ENCODE data around the gene GTF2F2.

GTF2F2 gene

GRCh38 chr13:45137526-45137925, 17.2 kb downstream of the GTF2F2 start:
- TF ChIP-seq CTCF (IDR thresholded peaks at IDR 0.05; ENCODE audit: low read depth, low read length) = no peak
- H3K4me3 ChIP-seq (replicated peaks in 1 of 2; ENCODE audit: low read depth in 2 of 2, low read length in 2 of 2) = no peak overlapping the region
- DNase-seq (ENCODE audit: low read depth in 2 of 2) = no peak

- no peak for DNase-seq (ENCODE audit: low read depth in 2 of 2)
- H3K4me3 ChIP-seq (replicated peaks in 1 of 2; ENCODE audit: low read depth in 2 of 2, low read length in 2 of 2) = no peak overlapping the region
- TF ChIP-seq CTCF (IDR thresholded peaks at IDR 0.05; ENCODE audit: low read depth, low read length) = no peak
These were observed 18.0 kb downstream of the GTF2F2 start for GRCh38 chr13:45138282-45138681.

GRCh38 chr13:45141369-45141768, 21.1 kb downstream of the GTF2F2 start:
- no peak for TF ChIP-seq CTCF (IDR thresholded peaks at IDR 0.05; ENCODE audit: low read depth, low read length)
- no peak overlapping the region for H3K4me3 ChIP-seq (replicated peaks in 1 of 2; ENCODE audit: low read depth in 2 of 2, low read length in 2 of 2)
- no peak for DNase-seq (ENCODE audit: low read depth in 2 of 2)

GRCh38 chr13:45142440-45143345, 22.4 kb downstream of the GTF2F2 start:
- TF ChIP-seq CTCF (IDR thresholded peaks at IDR 0.05; ENCODE audit: low read depth, low read length) = no peak
- no peak for DNase-seq (ENCODE audit: low read depth in 2 of 2)
- H3K4me3 ChIP-seq (replicated peaks in 1 of 2; ENCODE audit: low read depth in 2 of 2, low read length in 2 of 2) = no peak overlapping the region

GRCh38 chr13:45143346-45143751, 23.0 kb downstream of the GTF2F2 start:
- no peak overlapping the region for H3K4me3 ChIP-seq (replicated peaks in 1 of 2; ENCODE audit: low read depth in 2 of 2, low read length in 2 of 2)
- no peak for TF ChIP-seq CTCF (IDR thresholded peaks at IDR 0.05; ENCODE audit: low read depth, low read length)

GRCh38 chr13:45149964-45150363, 29.7 kb downstream of the GTF2F2 start:
- no peak for TF ChIP-seq CTCF (IDR thresholded peaks at IDR 0.05; ENCODE audit: low read depth, low read length)
- no peak overlapping the region for H3K4me3 ChIP-seq (replicated peaks in 1 of 2; ENCODE audit: low read depth in 2 of 2, low read length in 2 of 2)
- DNase-seq (ENCODE audit: low read depth in 2 of 2) = peak in 1 of 2 donors; percentile 10

More at GRCh38 chr13:45143346-45143751, 23.0 kb downstream of the GTF2F2 start:
- peak; percentile 16 to 54 for DNase-seq (ENCODE audit: low read depth in 2 of 2)
